ENCODE data around the gene CRYL1. TPM values are rescaled to one million over a fixed set of nuclear protein-coding genes. Genes with fewer than 3 reads are reported as not detected.
A peak's percentile ranks its signal among the peaks of the same experiment; 100 is the strongest.

CRYL1 gene
- total and polyA plus RNA-seq, 2 of the 8 experiments (the other 6 are each of a cell fraction or from before 2014, with no cell fraction given): 1.9 to 6.4 TPM

DNA sequence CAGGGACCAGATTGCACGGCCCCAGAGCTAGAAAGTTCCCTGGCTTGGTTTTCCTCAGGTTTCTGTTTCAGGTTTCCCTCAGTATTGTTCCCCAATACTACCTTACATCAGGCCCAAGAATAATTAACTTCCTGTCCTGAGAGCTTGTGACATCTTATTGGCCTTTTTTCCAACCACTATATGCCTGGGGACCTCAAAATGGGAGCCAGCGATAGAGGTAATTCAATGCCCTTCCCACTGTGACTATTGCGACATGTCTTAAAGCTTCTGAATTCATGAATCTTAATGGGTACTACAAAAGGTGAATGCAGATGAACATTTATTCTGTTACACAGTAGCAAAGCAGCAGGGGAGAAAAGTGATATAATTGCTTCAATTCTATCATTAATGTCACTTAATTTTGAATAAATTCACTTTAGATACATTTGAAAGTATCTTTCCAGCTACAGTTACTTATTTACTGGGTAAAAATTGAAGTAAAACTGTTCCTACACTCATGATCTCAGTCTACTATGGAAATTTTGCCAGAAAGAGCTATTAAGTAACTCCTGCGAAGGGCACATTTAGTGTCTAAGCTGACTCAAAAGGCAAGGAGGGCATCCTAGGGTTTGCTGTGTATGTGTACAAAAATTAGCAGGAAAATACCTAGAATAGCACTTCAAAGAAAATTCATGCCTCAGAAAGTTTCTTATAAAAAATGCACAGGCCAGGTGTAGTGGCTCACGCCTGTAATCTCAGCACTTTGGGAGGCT, 4.1 kb downstream of the CRYL1 start:
- Histone ChIP-seq H3K23me2 (ENCODE audit: low read depth, low read length) (peaks cover 14% of the 10 kb centered on the region), H3K79me1 (ENCODE audit: low read depth, low read length) (no peaks in the 10 kb centered on the region; the same call in 1 of the 2 replicates), H3K9ac (replicated peaks in 1 of 4; ENCODE audit: extremely low read depth in 1 of 4, low read depth in 3 of 4, low read length in 3 of 4) (no peak overlapping the region), H4K20me1 (replicated peaks in 1 of 2; ENCODE audit: control insufficient read depth in 1 of 2, insufficient read depth in 2 of 2, low read length in 2 of 2) (no peaks in the 10 kb centered on the region), H3K14ac (ENCODE audit: insufficient read length) (no peak overlapping the region), H3K56ac (replicated peaks; ENCODE audit: insufficient read length, low read depth, low read length) (no peak overlapping the region), H3K79me2 (ENCODE audit: control insufficient read depth in 1 of 2, insufficient read depth in 2 of 2, low read length in 2 of 2) (no peaks in the 10 kb centered on the region), H2BK20ac (ENCODE audit: low read length) (no peak overlapping the region), H3K27me3 (replicated peaks in 1 of 4; ENCODE audit: control insufficient read depth in 3 of 4, extremely low read depth in 1 of 4, insufficient read depth in 3 of 4, low read length in 3 of 4) (peaks cover 6 to 14% (median 9%) of the 10 kb centered on the region in 4 experiments), H2BK12ac (ENCODE audit: low read depth, low read length) (0 out of 2 replicates have a peak overlapping the region, but pooled peaks have one; percentile 68), H2AFZ (ENCODE audit: low read length) (no peak overlapping the region), H2AK5ac (ENCODE audit: low read depth, low read length) (no peak overlapping the region), H3K23ac (ENCODE audit: insufficient read length) (no peak overlapping the region), H4K8ac (ENCODE audit: extremely low read depth, insufficient read depth, low read length) (no peak overlapping the region), H3K4me2 (ENCODE audit: insufficient read depth in 1 of 2, low read depth in 2 of 2, low read length in 2 of 2) (no peak overlapping the region), H3K4me3 (ENCODE audit: extremely low read depth in 1 of 4, insufficient read depth in 2 of 4, low read depth in 3 of 4, low read length in 4 of 4) (no peak overlapping the region), H3K9me3 (ENCODE audit: insufficient read depth in 2 of 2, low read depth in 1 of 2, low read length in 1 of 2) (no peaks in the 10 kb centered on the region; a peak in 1 of 4 replicates), H3K27ac (ENCODE audit: low read depth, low read length) (no peak overlapping the region), H2BK5ac (ENCODE audit: low read depth, low read length) (no peak overlapping the region), H4K5ac (ENCODE audit: insufficient read length, low read depth, low read length) (no peak overlapping the region), H3K18ac (ENCODE audit: extremely low read depth, low read length) (no peak overlapping the region), H3K4ac (replicated peaks; ENCODE audit: insufficient read length, low read depth, low read length) (no peak overlapping the region), H4K91ac (replicated peaks; ENCODE audit: insufficient read length, low read length) (no peak overlapping the region), H2BK15ac (ENCODE audit: low read length) (no peak overlapping the region), H2BK120ac (replicated peaks; ENCODE audit: low read depth, low read length) (no peak overlapping the region), H3K36me3 (ENCODE audit: control insufficient read depth in 2 of 4, insufficient read depth in 4 of 4, low read length in 3 of 4) (no peaks in the 10 kb centered on the region), H3K4me1 (replicated peaks in 1 of 4; ENCODE audit: control insufficient read depth in 3 of 4, insufficient read depth in 4 of 4, low read length in 3 of 4) (peaks cover 0 to 7% (median 4%) of the 10 kb centered on the region in 4 experiments; a peak in 5 of 7 replicates)
- FAIRE-seq: no peak
- no peak for DNase-seq (ENCODE audit: low read depth in 1 of 2, low spot score in 2 of 2)
- POLR2A ChIA-PET (ENCODE audit: partially characterized antibody): interaction anchor here (1.0 kb wide), 1 partner anchor 9 kb away, joined by 3 read pairs; no protein-coding TSS in a partner anchor
- CTCF ChIA-PET (ENCODE audit: partially characterized antibody): no interaction called here
- 82% methylated on average over 5 of the region's 5 CpGs; no CpG with 5 or more reads in 1 of the 2 experiments for WGBS, 2 experiments (ENCODE audit: extremely low coverage in 1 of 2, insufficient coverage in 1 of 2, insufficient read length in 1 of 2, insufficient replicate concordance in 2 of 2, low coverage in 1 of 2, low lambda C conversion rate in 2 of 2, missing lambda C conversion rate in 1 of 2)
- TF ChIP-seq CEBPB (IDR thresholded peaks at IDR 0.05; ENCODE audit: low read depth, low read length) (peak; percentile 90), BRCA1 (IDR thresholded peaks at IDR 0.05; ENCODE audit: low read depth, low read length) (no peak), RFX5 (IDR thresholded peaks at IDR 0.05; ENCODE audit: borderline replicate concordance, low read depth, low read length) (no peak), TBP (IDR thresholded peaks at IDR 0.05; ENCODE audit: low read depth, low read length) (no peak), CHD1 (IDR thresholded peaks at IDR 0.05; ENCODE audit: low read depth, low read length) (no peak)
- TF ChIP-seq, protein P1, sequence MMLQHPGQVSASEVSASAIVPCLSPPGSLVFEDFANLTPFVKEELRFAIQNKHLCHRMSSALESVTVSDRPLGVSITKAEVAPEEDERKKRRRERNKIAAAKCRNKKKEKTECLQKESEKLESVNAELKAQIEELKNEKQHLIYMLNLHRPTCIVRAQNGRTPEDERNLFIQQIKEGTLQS (IDR thresholded peaks at IDR 0.05; ENCODE audit: insufficient read depth, low read depth, low read length): no peak
- TF ChIP-seq, protein P2, sequence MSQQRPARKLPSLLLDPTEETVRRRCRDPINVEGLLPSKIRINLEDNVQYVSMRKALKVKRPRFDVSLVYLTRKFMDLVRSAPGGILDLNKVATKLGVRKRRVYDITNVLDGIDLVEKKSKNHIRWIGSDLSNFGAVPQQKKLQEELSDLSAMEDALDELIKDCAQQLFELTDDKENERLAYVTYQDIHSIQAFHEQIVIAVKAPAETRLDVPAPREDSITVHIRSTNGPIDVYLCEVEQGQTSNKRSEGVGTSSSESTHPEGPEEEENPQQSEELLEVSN (IDR thresholded peaks at IDR 0.05): no peak
